Ramos (cell line): ENCODE measurements around the gene FBN3.

ENCODE experiments used
- in situ Hi-C: fragments of 300-500 bp; cut with MboI; formaldehyde crosslinking; loops from one replicate; pipeline ENCODE4 v1.14.3; 2022; ENCODE audit warnings: low sequenced_read_pairs; ENCODE audit not compliant: unreplicated experiment

The FBN3 gene

GRCh38 chr19:8069096-8069973, 80.1 kb downstream of the FBN3 start:
- in situ Hi-C loops, result no loop called here

DNA sequence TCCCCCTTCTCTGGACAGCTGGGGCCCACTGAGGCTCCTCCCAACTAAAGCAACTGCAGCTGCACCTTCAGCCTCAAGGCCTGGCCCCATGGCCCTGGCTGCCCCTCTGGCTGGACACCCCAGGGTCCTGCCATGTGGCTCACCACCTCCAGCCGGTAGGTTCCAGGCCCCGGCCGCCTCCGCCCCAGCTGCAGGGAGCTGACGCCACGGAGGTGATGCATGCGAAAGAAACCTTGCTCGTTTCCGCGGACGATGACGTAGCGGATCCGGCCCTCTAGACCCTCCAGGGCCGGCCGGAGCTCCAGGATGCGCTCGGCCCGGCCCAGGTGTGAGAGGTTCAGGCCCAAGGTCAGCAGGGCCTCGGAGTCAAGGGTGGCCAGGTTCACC, 83.5 kb downstream of the FBN3 start:
- in situ Hi-C loops, result no loop called here

GRCh38 chr19:8064911-8065874, 84.2 kb downstream of the FBN3 start:
- in situ Hi-C loops, result no loop called here

DNA sequence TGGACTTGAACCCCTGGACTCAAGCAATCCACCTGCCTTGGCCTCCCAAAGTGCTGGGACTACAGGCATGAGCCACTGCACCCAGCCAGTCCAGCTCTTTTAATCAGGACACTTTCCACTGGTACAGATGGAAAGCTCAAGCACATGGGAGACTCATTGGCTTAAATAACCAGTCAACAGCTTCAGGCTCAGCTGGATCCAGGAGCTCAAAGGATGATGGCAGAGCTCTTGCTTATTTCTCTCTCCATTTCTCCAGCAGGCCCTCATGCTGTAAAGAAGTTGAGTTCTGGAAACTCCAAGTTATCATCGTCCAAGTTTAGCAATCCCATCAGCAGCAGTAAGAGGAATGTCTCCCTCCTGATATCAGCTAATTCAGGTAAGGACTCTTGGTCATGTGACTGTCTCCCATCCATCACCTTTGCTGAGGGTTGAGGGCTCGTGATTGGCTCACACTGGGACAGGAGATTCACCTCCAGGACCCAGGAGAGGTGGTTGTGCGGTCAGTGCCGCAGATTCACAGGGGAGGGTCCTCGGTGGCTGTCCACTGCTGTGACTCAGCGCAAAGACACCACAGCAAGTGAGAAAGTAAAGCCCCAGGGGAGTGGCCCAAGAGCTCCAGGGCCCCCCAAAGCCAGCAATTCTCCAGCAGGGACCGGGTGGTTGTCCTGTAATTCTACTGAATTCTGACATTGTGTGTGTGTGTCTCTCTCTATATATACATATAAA, 91.7 kb downstream of the FBN3 start:
- in situ Hi-C loops, result no loop called here

GRCh38 chr19:8056533-8056932, 92.9 kb downstream of the FBN3 start:
- in situ Hi-C loops, result no loop called here

GRCh38 chr19:8054169-8054568, 95.2 kb downstream of the FBN3 start:
- in situ Hi-C loops, result no loop called here

- in situ Hi-C loops, result no loop called here
Observed at GRCh38 chr19:8052464-8052859, 96.9 kb downstream of the FBN3 start, which contains the start of gene CCL25. Gene CCL25, plus strand, starts transcription at chr19:8052760. Its CDS starts 290 bp downstream, at chr19:8053050.

- in situ Hi-C loops, result no loop called here
Observed at GRCh38 chr19:8050274-8051096, 98.9 kb downstream of the FBN3 start.

DNA sequence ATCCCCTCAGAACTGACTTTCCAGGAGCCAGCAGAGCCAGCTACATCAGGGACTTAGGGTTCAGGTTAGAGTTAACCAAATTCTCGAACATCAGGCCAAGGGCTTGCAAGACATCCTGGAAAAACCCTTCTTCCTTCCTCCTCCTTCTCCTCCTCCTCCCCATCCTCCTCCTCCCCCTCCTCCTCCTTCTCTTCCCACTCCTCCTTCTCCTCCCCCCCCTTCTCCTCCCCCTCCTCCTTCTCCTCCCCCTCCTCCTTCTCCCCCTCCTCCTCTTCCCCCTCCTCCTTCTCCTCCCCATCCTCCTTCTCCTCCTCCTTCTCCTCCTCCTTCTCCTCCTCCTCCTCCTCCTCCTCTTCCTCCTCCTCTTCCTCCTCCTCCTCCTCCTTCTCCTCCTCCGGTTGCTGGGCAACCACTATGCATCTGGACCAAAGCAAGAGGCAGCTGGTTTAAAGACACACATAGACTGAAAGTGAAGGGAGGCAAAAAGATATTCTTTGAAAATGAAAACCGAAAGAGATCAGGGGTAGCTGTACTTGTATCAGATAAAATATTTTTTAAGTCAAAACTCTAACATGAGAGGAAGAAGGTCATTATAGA, 102.7 kb downstream of the FBN3 start:
- in situ Hi-C loops, result no loop called here

- in situ Hi-C loops, result no loop called here
Observed at GRCh38 chr19:8045872-8046568, 103.4 kb downstream of the FBN3 start.

- in situ Hi-C loops, result no loop called here
Observed at GRCh38 chr19:8044018-8044417, 105.4 kb downstream of the FBN3 start.

GRCh38 chr19:8042900-8043299, 106.5 kb downstream of the FBN3 start:
- in situ Hi-C loops, result no loop called here

- in situ Hi-C loops, result no loop called here
Observed at GRCh38 chr19:8041531-8041931, 107.9 kb downstream of the FBN3 start.

GRCh38 chr19:8039231-8039630, 110.2 kb downstream of the FBN3 start:
- in situ Hi-C loops, result no loop called here

GRCh38 chr19:8038815-8039214, 110.6 kb downstream of the FBN3 start:
- in situ Hi-C loops, result no loop called here

GRCh38 chr19:8036434-8037099, 112.8 kb downstream of the FBN3 start:
- in situ Hi-C loops, result no loop called here

DNA sequence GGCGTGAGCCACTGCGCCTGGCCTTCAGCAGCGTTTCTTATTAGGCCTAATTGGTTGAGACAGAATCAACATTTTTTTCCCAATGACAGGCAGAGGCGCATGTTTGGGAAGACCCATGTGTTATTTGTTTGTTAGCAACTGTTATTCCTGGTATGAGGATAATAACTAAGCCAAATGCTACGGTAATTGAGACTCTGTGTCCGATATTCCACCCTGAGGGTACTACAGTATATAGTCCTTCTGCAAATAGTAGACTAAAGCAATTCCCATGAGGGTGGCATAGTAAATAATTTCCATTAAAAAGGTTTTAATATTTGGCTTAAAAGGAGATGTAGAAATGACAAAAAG, 115.2 kb downstream of the FBN3 start:
- in situ Hi-C loops, result no loop called here
